HUDEP-2 (cell line): Measurements from ENCODE around the gene TMA7B.

Source experiments
- DNase-seq, 76 experiments: peaks; one replicate each; lab custom pipeline; 2025; ENCODE audit not compliant: unreplicated experiment in 76 of 76; lab: John Stamatoyannopoulos, UW

The TMA7B gene

GRCh38 chr22:39997939-39998726 is 37.9 kb downstream of the TMA7B start:
- peak in 22 of 76 experiments; percentile 13 to 60 (median 31) for DNase-seq

- DNase-seq: peak in 1 of 76 experiments; percentile 24
These were observed 39.1 kb downstream of the TMA7B start for GRCh38 chr22:39999144-39999757.

GRCh38 chr22:40000171-40000570 is 40.0 kb downstream of the TMA7B start:
- no peak for DNase-seq

- DNase-seq: no peak
These were observed 40.9 kb downstream of the TMA7B start for GRCh38 chr22:40001106-40001505.

GRCh38 chr22:40001800-40002577 is 41.8 kb downstream of the TMA7B start:
- no peak for DNase-seq

GRCh38 chr22:40002935-40003715 is 42.9 kb downstream of the TMA7B start:
- peak in 1 of 76 experiments; percentile 10 for DNase-seq

GRCh38 chr22:40004836-40005235 is 44.6 kb downstream of the TMA7B start:
- no peak for DNase-seq

- no peak for DNase-seq
These were observed 46.4 kb downstream of the TMA7B start for GRCh38 chr22:40006641-40007040.

- DNase-seq: peak in 1 of 76 experiments; percentile 10
These were observed 47.9 kb downstream of the TMA7B start for GRCh38 chr22:40007853-40008710.

- no peak for DNase-seq
These were observed 48.6 kb downstream of the TMA7B start for GRCh38 chr22:40008726-40009291.

- peak in 54 of 76 experiments; percentile 20 to 73 (median 49) for DNase-seq
These were observed 49.1 kb downstream of the TMA7B start for GRCh38 chr22:40009292-40009774.

- no peak for DNase-seq
These were observed 49.9 kb downstream of the TMA7B start for GRCh38 chr22:40009951-40010671.

- DNase-seq: no peak
These were observed 50.5 kb downstream of the TMA7B start for GRCh38 chr22:40010746-40011145.
